OCI-M1 (cell line): Measurements from ENCODE around the gene PTPRN2.

ENCODE experiments used
- DNase-seq: peaks from one replicate; lab custom pipeline; 2025; lab: John Stamatoyannopoulos, UW

Gene PTPRN2

GRCh38 chr7:158400601-158401225 lies 186.9 kb downstream of the PTPRN2 start:
- DNase-seq: no peak

GRCh38 chr7:158399762-158400161 lies 187.9 kb downstream of the PTPRN2 start:
- DNase-seq: no peak

- DNase-seq: no peak
Observed at GRCh38 chr7:158398750-158399149, 188.9 kb downstream of the PTPRN2 start.

- DNase-seq: no peak
Observed at GRCh38 chr7:158397885-158398284, 189.7 kb downstream of the PTPRN2 start.

GRCh38 chr7:158396982-158397862 lies 190.4 kb downstream of the PTPRN2 start:
- DNase-seq: no peak

GRCh38 chr7:158396301-158396905 lies 191.2 kb downstream of the PTPRN2 start:
- no peak for DNase-seq

GRCh38 chr7:158395780-158396278 lies 191.8 kb downstream of the PTPRN2 start:
- no peak for DNase-seq

GRCh38 chr7:158395349-158395748 lies 192.3 kb downstream of the PTPRN2 start:
- DNase-seq: no peak

- DNase-seq: peak; percentile 1
Observed at GRCh38 chr7:158394936-158395335, 192.7 kb downstream of the PTPRN2 start.

- no peak for DNase-seq
Observed at GRCh38 chr7:158393926-158394625, 193.5 kb downstream of the PTPRN2 start.

GRCh38 chr7:158392251-158392650 lies 195.4 kb downstream of the PTPRN2 start:
- DNase-seq: no peak

GRCh38 chr7:158391541-158391940 lies 196.1 kb downstream of the PTPRN2 start:
- DNase-seq: no peak

GRCh38 chr7:158391141-158391540 lies 196.5 kb downstream of the PTPRN2 start:
- no peak for DNase-seq

- no peak for DNase-seq
Observed at GRCh38 chr7:158390460-158390859, 197.2 kb downstream of the PTPRN2 start.

GRCh38 chr7:158389514-158390425 lies 197.9 kb downstream of the PTPRN2 start:
- DNase-seq: no peak

GRCh38 chr7:158388928-158389327 lies 198.7 kb downstream of the PTPRN2 start:
- no peak for DNase-seq

GRCh38 chr7:158388072-158388471 lies 199.6 kb downstream of the PTPRN2 start:
- DNase-seq: no peak

GRCh38 chr7:158387546-158387891 lies 200.1 kb downstream of the PTPRN2 start:
- no peak for DNase-seq

GRCh38 chr7:158386866-158387545 lies 200.6 kb downstream of the PTPRN2 start:
- DNase-seq: no peak

- DNase-seq: no peak
Observed at GRCh38 chr7:158386355-158386618, 201.3 kb downstream of the PTPRN2 start.
